Left lung (tissue), 10 donors: ENCODE data around the gene MX1. TPM values are rescaled to one million over a fixed set of nuclear protein-coding genes. Genes with fewer than 3 reads are reported as not detected.

ENCODE experiments used
- ATAC-seq: fragments of 200-7000 bp; cut with Tn5 transposase; one replicate; pipeline ENCODE4 v1.9.1; 2020; ENCODE audit warnings: moderate library complexity
- DNase-seq, 4 donors: peaks; one replicate each; pipeline ENCODE4 v3.0.0-alpha.2; 2013 to 2020
- H3K27ac ChIP-seq, 2 donors: fragments of 200-600 bp; sonication (generic) in 1 of 2; one replicate each; pipeline versions ENCODE4 v1.5.0 to v1.8.0; 2020 to 2021
- H3K27me3 ChIP-seq, 2 donors: fragments of 200-600 bp; sonication (generic) in 1 of 2; one replicate each; pipeline versions ENCODE4 v1.5.0 to v1.8.0; 2020 to 2021
- H3K36me3 ChIP-seq, 2 donors: fragments of 200-600 bp; sonication (generic) in 1 of 2; one replicate each; pipeline versions ENCODE4 v1.5.0 to v1.8.0; 2020 to 2021
- H3K4me1 ChIP-seq, 2 donors: fragments of 200-600 bp; one replicate each; pipeline ENCODE4 v1.8.0; 2021
- H3K4me3 ChIP-seq, 2 donors: fragments of 200-600 bp; sonication (generic) in 1 of 2; one replicate each; pipeline versions ENCODE4 v1.5.0 to v1.8.0; 2020 to 2021; ENCODE audit warnings: mild to moderate bottlenecking in 1 of 2
- H3K9me3 ChIP-seq, 2 donors: fragments of 200-600 bp; sonication (generic) in 1 of 2; one replicate each; pipeline versions ENCODE4 v1.5.0 to v1.8.0; 2020 to 2021
- intact Hi-C, 2 donors: fragments of 100-400 bp; cut with DNase I; formaldehyde crosslinking; loops; one replicate each; pipeline versions ENCODE4 v1.11.2 to v1.14.2; 2022
- polyA plus RNA-seq, 6 donors: library from polyadenylated mRNA; unstranded; fragments of 120-200 nt; gene quantifications; one replicate each; pipeline ENCODE4 v1.2.1, GENCODE V29; 2013; ENCODE audit not compliant: insufficient read length in 6 of 6
- total RNA-seq, 2 donors: library from RNA; stranded (reverse); fragmentation: NEBNext Ultra II Directional; extraction: Animal tissue kit (Norgen Biotek cat#: 25700); gene quantifications; one replicate each; pipeline ENCODE4 v1.2.1, GENCODE V29; 2021
- TF ChIP-seq, protein P1 (sequence below), 2 donors: fragments of 200-600 bp; sonication (generic) in 1 of 2; IDR thresholded peaks; one replicate each; pipeline versions ENCODE4 v1.5.0 to v1.8.0; 2021; ENCODE audit warnings: antibody characterized with exemption in 2 of 2
- donor health status: DM: no; HTN: yes; CAD: no.
- donor health status: DM: no; HTN: no; CAD: no.

Gene MX1
- total and polyA plus RNA-seq, 8 donors: 6.0 to 66.3 (median 9.2) TPM

DNA sequence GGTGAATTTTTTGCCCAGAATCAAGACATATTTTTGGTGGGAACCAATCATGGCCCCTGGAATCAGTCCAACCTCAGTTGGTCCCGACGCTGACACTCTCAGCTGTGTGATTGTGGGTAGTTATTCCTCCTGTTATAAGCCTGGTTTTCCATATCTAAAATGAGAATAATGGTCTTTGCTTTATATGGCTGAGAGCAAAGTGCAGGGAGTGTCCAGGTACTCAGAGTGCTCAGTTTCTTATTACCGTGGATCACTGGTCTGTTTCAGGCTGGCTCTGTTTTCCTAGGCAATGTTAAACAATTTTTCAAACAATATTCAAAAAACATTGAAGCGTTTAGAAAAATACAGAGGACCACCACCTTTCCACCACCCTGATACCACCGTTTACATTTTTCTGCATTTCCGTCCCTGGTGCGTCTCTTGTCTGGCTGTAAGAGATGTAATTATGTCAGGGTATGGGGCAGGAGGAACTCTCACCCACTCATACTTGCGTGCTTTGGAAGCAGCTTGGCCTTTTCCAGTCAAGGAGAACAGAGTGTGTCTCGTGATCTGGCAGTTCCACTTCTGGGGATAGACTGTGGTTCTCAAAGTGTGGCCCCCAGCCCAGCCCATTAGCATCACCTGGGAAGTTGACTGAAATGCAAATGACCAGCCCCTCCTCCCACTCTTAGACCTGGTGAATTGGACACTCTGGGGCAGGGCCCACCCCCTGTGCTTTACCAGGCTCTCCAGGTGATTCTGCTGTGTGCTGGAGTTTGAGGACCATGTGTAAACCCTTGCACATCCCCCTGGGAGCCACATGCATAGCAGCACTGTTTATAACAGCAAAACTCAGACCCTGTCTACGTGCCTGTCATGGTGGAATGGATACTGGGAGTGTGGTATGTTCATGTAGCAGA, 6.8 kb downstream of the MX1 start:
- H3K9me3 ChIP-seq: peaks cover 0 to 5% of the 10 kb centered on the region in 2 donors
- H3K36me3 ChIP-seq: peaks cover 0 to 99% of the 10 kb centered on the region in 2 donors
- H3K27ac ChIP-seq: no peak overlapping the region
- peaks cover 0 to 5% of the 10 kb centered on the region in 2 donors for H3K4me1 ChIP-seq
- intact Hi-C loops: no loop called here
- DNase-seq: no peak
- no peaks in the 10 kb centered on the region for H3K27me3 ChIP-seq
- no peak overlapping the region for H3K4me3 ChIP-seq
- TF ChIP-seq, protein P1, sequence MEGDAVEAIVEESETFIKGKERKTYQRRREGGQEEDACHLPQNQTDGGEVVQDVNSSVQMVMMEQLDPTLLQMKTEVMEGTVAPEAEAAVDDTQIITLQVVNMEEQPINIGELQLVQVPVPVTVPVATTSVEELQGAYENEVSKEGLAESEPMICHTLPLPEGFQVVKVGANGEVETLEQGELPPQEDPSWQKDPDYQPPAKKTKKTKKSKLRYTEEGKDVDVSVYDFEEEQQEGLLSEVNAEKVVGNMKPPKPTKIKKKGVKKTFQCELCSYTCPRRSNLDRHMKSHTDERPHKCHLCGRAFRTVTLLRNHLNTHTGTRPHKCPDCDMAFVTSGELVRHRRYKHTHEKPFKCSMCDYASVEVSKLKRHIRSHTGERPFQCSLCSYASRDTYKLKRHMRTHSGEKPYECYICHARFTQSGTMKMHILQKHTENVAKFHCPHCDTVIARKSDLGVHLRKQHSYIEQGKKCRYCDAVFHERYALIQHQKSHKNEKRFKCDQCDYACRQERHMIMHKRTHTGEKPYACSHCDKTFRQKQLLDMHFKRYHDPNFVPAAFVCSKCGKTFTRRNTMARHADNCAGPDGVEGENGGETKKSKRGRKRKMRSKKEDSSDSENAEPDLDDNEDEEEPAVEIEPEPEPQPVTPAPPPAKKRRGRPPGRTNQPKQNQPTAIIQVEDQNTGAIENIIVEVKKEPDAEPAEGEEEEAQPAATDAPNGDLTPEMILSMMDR (IDR thresholded peaks at IDR 0.05): no peak
- ATAC-seq: no peak

DNA sequence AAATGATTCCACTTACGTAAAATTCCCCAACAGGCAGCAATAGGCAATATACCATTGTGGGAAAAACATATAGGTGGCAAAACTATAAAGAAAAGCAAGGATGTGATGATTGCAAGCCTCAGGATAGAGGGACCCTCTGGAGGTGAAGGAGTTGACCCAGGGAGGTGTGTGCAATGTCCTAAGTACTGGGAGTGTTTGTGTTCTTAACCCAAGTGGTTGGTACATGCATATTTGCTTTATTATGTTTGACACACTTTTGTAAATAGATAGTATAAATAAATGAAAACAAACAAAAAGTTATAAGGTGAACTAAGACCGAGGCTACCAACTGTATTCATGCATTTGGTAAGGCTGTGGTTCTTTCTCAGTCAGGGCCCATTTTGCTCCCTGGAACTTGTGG, 7.5 kb downstream of the MX1 start:
- TF ChIP-seq, protein P1 (IDR thresholded peaks at IDR 0.05): no peak
- peaks cover 0 to 5% of the 10 kb centered on the region in 2 donors for H3K9me3 ChIP-seq
- H3K36me3 ChIP-seq: peaks cover 0 to 99% of the 10 kb centered on the region in 2 donors
- DNase-seq: no peak
- H3K27me3 ChIP-seq: no peaks in the 10 kb centered on the region
- intact Hi-C loops: no loop called here
- peaks cover 0 to 5% of the 10 kb centered on the region in 2 donors for H3K4me1 ChIP-seq
- ATAC-seq: peak; percentile 53
- no peak overlapping the region for H3K4me3 ChIP-seq
- no peak overlapping the region for H3K27ac ChIP-seq

DNA sequence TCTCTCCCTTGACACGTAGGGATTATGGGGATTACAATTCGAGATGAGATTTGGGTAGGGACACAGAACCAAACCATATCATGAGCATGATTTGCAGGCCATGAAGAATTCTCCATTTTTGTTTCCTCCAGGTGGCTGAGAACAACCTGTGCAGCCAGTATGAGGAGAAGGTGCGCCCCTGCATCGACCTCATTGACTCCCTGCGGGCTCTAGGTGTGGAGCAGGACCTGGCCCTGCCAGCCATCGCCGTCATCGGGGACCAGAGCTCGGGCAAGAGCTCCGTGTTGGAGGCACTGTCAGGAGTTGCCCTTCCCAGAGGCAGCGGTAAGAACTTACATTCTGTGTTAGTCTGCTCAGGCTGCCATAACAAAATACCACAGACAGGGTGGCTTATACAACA, 9.7 kb downstream of the MX1 start:
- intact Hi-C loops: no loop called here
- no peak for DNase-seq
- Histone ChIP-seq H3K36me3 (peaks cover 0 to 99% of the 10 kb centered on the region in 2 donors), H3K9me3 (peaks cover 0 to 5% of the 10 kb centered on the region in 2 donors), H3K4me3 (no peak overlapping the region), H3K27ac (no peak overlapping the region), H3K4me1 (no peaks in the 10 kb centered on the region), H3K27me3 (no peaks in the 10 kb centered on the region)
- no peak for ATAC-seq
- TF ChIP-seq, protein P1 (IDR thresholded peaks at IDR 0.05): no peak

- TF ChIP-seq, protein P1 (IDR thresholded peaks at IDR 0.05): no peak
- peaks cover 0 to 100% of the 10 kb centered on the region in 2 donors for H3K36me3 ChIP-seq
- no peaks in the 10 kb centered on the region for H3K27me3 ChIP-seq
- H3K27ac ChIP-seq: no peak overlapping the region
- intact Hi-C loops: no loop called here
- H3K9me3 ChIP-seq: peaks cover 0 to 5% of the 10 kb centered on the region in 2 donors
- ATAC-seq: no peak
- no peaks in the 10 kb centered on the region for H3K4me1 ChIP-seq
- H3K4me3 ChIP-seq: no peak overlapping the region
- no peak for DNase-seq
Measured at GRCh38 chr21:41437729-41438128, 11.7 kb downstream of the MX1 start.

DNA sequence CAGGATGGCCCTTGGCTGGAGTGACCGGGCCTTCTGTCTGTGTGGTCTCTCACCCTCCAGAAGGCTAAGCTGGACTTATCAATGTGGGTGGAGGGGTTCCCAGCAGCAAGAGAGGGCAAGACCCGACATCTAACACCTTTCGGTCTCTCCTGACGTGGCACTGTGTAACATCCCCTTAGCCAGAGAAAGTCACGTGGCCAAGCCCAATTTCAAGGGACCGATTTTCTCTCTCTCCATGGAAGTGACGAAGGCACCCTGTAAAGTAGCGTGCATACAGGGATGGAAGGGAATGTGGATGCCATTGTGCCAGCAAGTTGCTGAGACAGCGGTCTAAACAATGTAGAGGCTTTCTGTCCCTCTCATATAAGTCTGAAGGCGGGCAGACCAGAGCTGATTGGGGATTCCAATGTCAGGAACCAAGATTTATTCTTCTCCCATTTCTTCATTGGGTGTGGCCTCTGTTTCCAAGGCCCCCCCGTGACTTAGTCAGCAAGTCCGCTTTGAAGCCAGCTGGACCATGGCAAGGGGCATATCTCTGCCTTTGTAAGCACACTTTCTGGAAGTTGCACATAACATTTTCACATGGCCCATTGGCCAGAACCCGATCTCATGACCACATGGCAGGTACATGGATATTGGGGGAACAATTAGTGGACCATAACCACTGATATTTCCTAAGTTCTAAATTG, 12.5 kb downstream of the MX1 start:
- intact Hi-C loops: no loop called here
- Histone ChIP-seq H3K27me3 (no peaks in the 10 kb centered on the region), H3K27ac (no peak overlapping the region), H3K9me3 (peaks cover 0 to 5% of the 10 kb centered on the region in 2 donors), H3K4me1 (no peaks in the 10 kb centered on the region), H3K4me3 (no peak overlapping the region), H3K36me3 (peaks cover 0 to 100% of the 10 kb centered on the region in 2 donors)
- TF ChIP-seq, protein P1 (IDR thresholded peaks at IDR 0.05): no peak
- DNase-seq (no peak), ATAC-seq (no peak)
